ENCODE results near the gene TSEN54.

DNA sequence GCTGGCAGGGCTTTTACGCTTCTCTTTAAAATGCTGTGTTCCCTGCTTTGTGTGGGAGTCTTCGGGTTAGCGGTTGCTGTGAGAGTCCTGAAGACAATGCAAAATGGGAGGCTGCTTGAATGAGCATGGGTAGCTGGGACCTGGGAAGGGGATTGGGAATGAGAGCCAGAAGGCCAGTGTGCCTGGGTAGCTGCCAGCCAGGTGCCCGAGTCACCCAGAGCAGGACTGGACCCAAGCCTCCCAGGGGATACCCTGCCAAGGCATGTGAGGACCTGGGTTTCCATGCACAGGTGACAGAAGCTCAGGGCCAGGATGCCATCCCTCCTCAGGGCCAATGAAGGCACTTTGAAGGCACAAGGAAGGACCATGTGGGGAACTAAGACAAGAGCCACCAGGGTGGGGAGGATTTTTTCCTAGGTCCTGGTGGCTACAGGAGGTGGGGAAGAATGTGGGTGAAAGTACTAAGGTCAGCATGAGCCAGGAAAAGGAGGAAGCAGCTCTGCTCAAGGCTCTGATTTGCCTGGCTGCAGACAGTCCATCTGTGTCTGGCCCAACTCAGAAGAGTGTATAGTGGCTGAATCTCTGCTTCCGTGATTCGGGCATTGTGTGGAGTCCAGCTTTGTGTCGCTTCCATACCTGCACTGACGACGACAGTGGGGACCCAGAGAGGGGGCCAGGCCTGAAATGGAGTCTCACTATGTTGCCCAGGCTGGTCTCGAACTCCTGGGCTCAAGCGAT is 39.4 kb upstream of the TSEN54 start:
- TF ChIP-seq, protein P1, sequence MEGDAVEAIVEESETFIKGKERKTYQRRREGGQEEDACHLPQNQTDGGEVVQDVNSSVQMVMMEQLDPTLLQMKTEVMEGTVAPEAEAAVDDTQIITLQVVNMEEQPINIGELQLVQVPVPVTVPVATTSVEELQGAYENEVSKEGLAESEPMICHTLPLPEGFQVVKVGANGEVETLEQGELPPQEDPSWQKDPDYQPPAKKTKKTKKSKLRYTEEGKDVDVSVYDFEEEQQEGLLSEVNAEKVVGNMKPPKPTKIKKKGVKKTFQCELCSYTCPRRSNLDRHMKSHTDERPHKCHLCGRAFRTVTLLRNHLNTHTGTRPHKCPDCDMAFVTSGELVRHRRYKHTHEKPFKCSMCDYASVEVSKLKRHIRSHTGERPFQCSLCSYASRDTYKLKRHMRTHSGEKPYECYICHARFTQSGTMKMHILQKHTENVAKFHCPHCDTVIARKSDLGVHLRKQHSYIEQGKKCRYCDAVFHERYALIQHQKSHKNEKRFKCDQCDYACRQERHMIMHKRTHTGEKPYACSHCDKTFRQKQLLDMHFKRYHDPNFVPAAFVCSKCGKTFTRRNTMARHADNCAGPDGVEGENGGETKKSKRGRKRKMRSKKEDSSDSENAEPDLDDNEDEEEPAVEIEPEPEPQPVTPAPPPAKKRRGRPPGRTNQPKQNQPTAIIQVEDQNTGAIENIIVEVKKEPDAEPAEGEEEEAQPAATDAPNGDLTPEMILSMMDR (IDR thresholded peaks at IDR 0.05), result no peak
- no peak for TF ChIP-seq EP300 (IDR thresholded peaks at IDR 0.05)
- no peak for TF ChIP-seq POLR2A (IDR thresholded peaks at IDR 0.05)
- TF ChIP-seq POLR2AphosphoS5 (IDR thresholded peaks at IDR 0.05), result no peak
